CD14-positive monocyte (primary cell): Measurements from ENCODE around the gene PRPF38B. TPM values are rescaled to one million over a fixed set of nuclear protein-coding genes. Genes with fewer than 3 reads are reported as not detected.

ENCODE experiments used
- DNase-seq, 3 donors: peaks; one replicate each; pipeline ENCODE4 v3.0.0-alpha.2; 2011 to 2022
- H2AFZ ChIP-seq: 2 replicates; pipeline ENCODE4 v1.6.0; 2012; ENCODE audit warnings: mild to moderate bottlenecking, low read depth, low read length, inconsistent platforms; ENCODE audit not compliant: insufficient read depth, poor library complexity, severe bottlenecking
- H3K27ac ChIP-seq, 2 donors: 1 replicate in 1 of 2; 2 replicates in 1 of 2; pipeline ENCODE4 v1.5.1; 2012 to 2013; ENCODE audit warnings: low read length in 2 of 2, control low read depth in 1 of 2, inconsistent platforms in 1 of 2, low read depth in 1 of 2, mild to moderate bottlenecking in 1 of 2
- H3K27me3 ChIP-seq, 2 donors: one replicate each; pipeline versions ENCODE4 v1.6.0 to v1.6.1; 2011 to 2013; ENCODE audit warnings: low read length in 2 of 2; ENCODE audit not compliant: control insufficient read depth in 2 of 2, insufficient read depth in 2 of 2
- H3K36me3 ChIP-seq, 2 donors: replicated peaks in 1 of 2; 1 replicate in 1 of 2; 2 replicates in 1 of 2; pipeline versions ENCODE4 v1.5.1 to v1.6.1; 2012 to 2013; ENCODE audit warnings: low read length in 2 of 2, control low read depth in 1 of 2, inconsistent platforms in 1 of 2, mild to moderate bottlenecking in 1 of 2; ENCODE audit not compliant: insufficient read depth in 2 of 2, control insufficient read depth in 1 of 2
- H3K4me1 ChIP-seq, 2 donors: 1 replicate in 1 of 2; 2 replicates in 1 of 2; pipeline versions ENCODE4 v1.5.1 to v1.6.1; 2012 to 2013; ENCODE audit warnings: low read length in 2 of 2, control low read depth in 1 of 2, inconsistent platforms in 1 of 2, mild to moderate bottlenecking in 1 of 2, moderate library complexity in 1 of 2; ENCODE audit not compliant: insufficient read depth in 2 of 2, control insufficient read depth in 1 of 2
- H3K4me2 ChIP-seq: replicated peaks from 2 replicates; pipeline ENCODE3; 2012; ENCODE audit warnings: low read length, moderate library complexity, mild to moderate bottlenecking; ENCODE audit not compliant: poor library complexity, severe bottlenecking; ENCODE audit errors: extremely low read depth
- H3K4me3 ChIP-seq, 3 experiments: fragments of 200-600 bp in 1 of 3; sonication (generic) in 1 of 3; replicated peaks in 1 of 3; 1 replicate in 2 of 3; 2 replicates in 1 of 3; pipeline ENCODE4 v1.5.1; 2011 to 2013; ENCODE audit warnings: low read length in 3 of 3, mild to moderate bottlenecking in 3 of 3, control low read depth in 2 of 3, low read depth in 2 of 3, inconsistent platforms in 1 of 3, moderate library complexity in 1 of 3
- H3K79me2 ChIP-seq: 2 replicates; pipeline ENCODE4 v1.6.0; 2012; ENCODE audit warnings: mild to moderate bottlenecking, control low read depth, inconsistent platforms, low read length, moderate library complexity; ENCODE audit not compliant: insufficient read depth
- H3K9ac ChIP-seq: 2 replicates; pipeline ENCODE4 v1.6.0; 2017; ENCODE audit warnings: low read length, mild to moderate bottlenecking; ENCODE audit not compliant: insufficient read depth, poor library complexity, severe bottlenecking
- H3K9me3 ChIP-seq, 2 donors: replicated peaks in 1 of 2; 1 replicate in 1 of 2; 2 replicates in 1 of 2; pipeline versions ENCODE4 v1.5.1 to v1.6.1; 2012 to 2013; ENCODE audit warnings: low read length in 2 of 2, control low read depth in 1 of 2; ENCODE audit not compliant: control insufficient read depth in 1 of 2, insufficient read depth in 1 of 2
- H4K20me1 ChIP-seq: 2 replicates; pipeline ENCODE4 v1.6.0; 2012; ENCODE audit warnings: mild to moderate bottlenecking, low read length, control low read depth, moderate library complexity; ENCODE audit not compliant: insufficient read depth
- H3K27ac Mint-ChIP-seq, 7 donors: one replicate each; pipeline ENCODE4 v1.8.0; 2020; ENCODE audit warnings: mild to moderate bottlenecking in 7 of 7, mixed read lengths in 7 of 7, moderate library complexity in 6 of 7, inconsistent platforms in 2 of 7
- H3K27me3 Mint-ChIP-seq, 3 donors: one replicate each; pipeline ENCODE4 v1.8.0; 2021 to 2022; ENCODE audit warnings: low read depth in 3 of 3, mild to moderate bottlenecking in 3 of 3, mixed read lengths in 3 of 3, moderate library complexity in 3 of 3, inconsistent platforms in 1 of 3
- H3K36me3 Mint-ChIP-seq, 2 donors: one replicate each; pipeline ENCODE4 v1.8.0; 2020; ENCODE audit warnings: mixed read lengths in 2 of 2, inconsistent platforms in 1 of 2, mild to moderate bottlenecking in 1 of 2
- H3K4me1 Mint-ChIP-seq: one replicate; pipeline ENCODE4 v1.8.0; 2020; ENCODE audit warnings: mild to moderate bottlenecking, mixed read lengths
- H3K4me3 Mint-ChIP-seq, 2 donors: one replicate each; pipeline ENCODE4 v1.8.0; 2020; ENCODE audit warnings: mild to moderate bottlenecking in 2 of 2, mixed read lengths in 2 of 2, moderate library complexity in 1 of 2
- H3K9me3 Mint-ChIP-seq, 7 donors: one replicate each; pipeline ENCODE4 v1.8.0; 2020 to 2022; ENCODE audit warnings: mixed read lengths in 7 of 7, mild to moderate bottlenecking in 6 of 7, moderate library complexity in 6 of 7, inconsistent platforms in 2 of 7
- CTCF ChIP-seq: fragments of 200-600 bp; IDR thresholded peaks from one replicate; pipeline ENCODE4 v1.8.0; 2022; ENCODE audit warnings: antibody characterized with exemption, mild to moderate bottlenecking
- WGBS: methylation state at CpG from one replicate; pipeline ENCODE4 v1.1.5; 2013; ENCODE audit warnings: missing lambda C conversion rate; ENCODE audit not compliant: insufficient coverage; 5-methylcytosine and 5-hydroxymethylcytosine counted together
- intact Hi-C, 2 donors: fragments of 100-400 bp; cut with micrococcal nuclease; formaldehyde crosslinking; loops; one replicate each; pipeline versions ENCODE4 v1.15.0 to v1.15.1; 2023
- polyA plus RNA-seq, 3 donors: library from polyadenylated mRNA; depleted of rRNA in 1 of 3; unstranded in 2 of 3; stranded (reverse) in 1 of 3; fragments of 300-500 nt in 2 of 3; fragments of >200 nt in 1 of 3; fragmentation: Illumina TruSeq in 2 of 3; gene quantifications; 1 replicate in 2 of 3; 2 replicates in 1 of 3; pipeline ENCODE4 v1.2.3, GENCODE V29; 2012 to 2021

Gene PRPF38B
- polyA plus RNA-seq, 3 donors: 4.9 to 29.9 (median 8.3) TPM

GRCh38 chr1:108685529-108685928, 6.6 kb upstream of the PRPF38B start:
- intact Hi-C loops: no loop called here
- Histone ChIP-seq H3K79me2 (no peaks in the 10 kb centered on the region), H4K20me1 (no peaks in the 10 kb centered on the region), H3K36me3 (no peaks in the 10 kb centered on the region), H3K27me3 (no peaks in the 10 kb centered on the region), H3K4me3 (no peak overlapping the region), H3K4me1 (no peaks in the 10 kb centered on the region), H2AFZ (no peak overlapping the region), H3K9ac (no peak overlapping the region), H3K27ac (no peak overlapping the region), H3K4me2 (no peak overlapping the region), H3K9me3 (no peaks in the 10 kb centered on the region)
- Mint-ChIP-seq H3K4me1 (peaks cover 1% of the 10 kb centered on the region), H3K36me3 (no peaks in the 10 kb centered on the region), H3K27ac (no peak overlapping the region), H3K27me3 (peaks cover 0 to 14% (median 5%) of the 10 kb centered on the region in 3 donors), H3K4me3 (no peak overlapping the region), H3K9me3 (peaks cover 0 to 4% (median 0%) of the 10 kb centered on the region in 7 donors)
- TF ChIP-seq CTCF: no peak
- no CpG with 5 or more reads among the region's 1 CpG for WGBS
- DNase-seq: no peak

- peaks cover 6 to 9% of the 10 kb centered on the region in 2 donors for H3K4me1 ChIP-seq
- Mint-ChIP-seq H3K9me3 (peaks cover 0 to 4% (median 0%) of the 10 kb centered on the region in 7 donors), H3K4me1 (peaks cover 10% of the 10 kb centered on the region), H3K4me3 (no peak overlapping the region), H3K36me3 (no peaks in the 10 kb centered on the region), H3K27me3 (peaks cover 0 to 10% (median 10%) of the 10 kb centered on the region in 3 donors), H3K27ac (no peak overlapping the region)
- H3K27me3 ChIP-seq: no peaks in the 10 kb centered on the region
- H4K20me1 ChIP-seq: no peaks in the 10 kb centered on the region
- H3K9me3 ChIP-seq: no peaks in the 10 kb centered on the region
- no peak overlapping the region for H3K27ac ChIP-seq
- TF ChIP-seq CTCF: no peak
- DNase-seq: no peak
- H3K9ac ChIP-seq: no peak overlapping the region
- no peak overlapping the region for H3K4me2 ChIP-seq
- H3K36me3 ChIP-seq: no peaks in the 10 kb centered on the region
- peaks cover 11% of the 10 kb centered on the region for H3K79me2 ChIP-seq
- intact Hi-C loops: no loop called here
- H3K4me3 ChIP-seq: no peak overlapping the region
- H2AFZ ChIP-seq: no peak overlapping the region
- no CpG with 5 or more reads among the region's 2 CpGs for WGBS
Measured at GRCh38 chr1:108686614-108687313, 5.3 kb upstream of the PRPF38B start.
